Retinal pigment epithelial cell (primary cell): Measurements from ENCODE around the gene PBX1.

Experiments used
- DNase-seq: peaks from one replicate; pipeline ENCODE4 v3.0.0-alpha.2; 2010; ENCODE audit warnings: low read depth
- H3K4me3 ChIP-seq: 2 replicates; pipeline ENCODE4 v1.5.1; 2011; ENCODE audit warnings: mild to moderate bottlenecking, low read length, control low read depth, moderate library complexity
- TF ChIP-seq, protein P1 (sequence below): conservative IDR thresholded peaks from 2 replicates; pipeline ENCODE4 v1.5.1; 2011; ENCODE audit warnings: low read depth, low read length, control low read depth, inconsistent platforms

Gene PBX1

DNA sequence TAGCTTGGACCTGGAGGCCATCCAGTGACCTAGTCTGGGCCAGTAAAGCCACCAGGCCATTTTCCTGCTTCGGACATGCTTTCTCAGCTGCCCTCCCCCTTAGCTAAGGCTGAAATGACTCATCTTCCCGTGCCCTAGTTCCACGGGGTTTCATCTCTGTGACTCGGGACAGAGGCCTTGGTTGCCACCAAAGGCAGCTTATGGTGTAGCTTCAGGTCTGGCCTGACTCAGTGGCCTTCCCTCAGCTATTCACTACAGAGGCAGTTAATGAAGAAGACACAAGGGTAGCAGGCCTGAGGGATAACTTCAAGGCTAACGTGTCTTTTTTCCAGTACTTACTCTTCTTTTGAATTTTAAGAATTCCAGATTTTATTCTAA, 82.4 kb downstream of the PBX1 start:
- DNase-seq = no peak
- TF ChIP-seq, protein P1, sequence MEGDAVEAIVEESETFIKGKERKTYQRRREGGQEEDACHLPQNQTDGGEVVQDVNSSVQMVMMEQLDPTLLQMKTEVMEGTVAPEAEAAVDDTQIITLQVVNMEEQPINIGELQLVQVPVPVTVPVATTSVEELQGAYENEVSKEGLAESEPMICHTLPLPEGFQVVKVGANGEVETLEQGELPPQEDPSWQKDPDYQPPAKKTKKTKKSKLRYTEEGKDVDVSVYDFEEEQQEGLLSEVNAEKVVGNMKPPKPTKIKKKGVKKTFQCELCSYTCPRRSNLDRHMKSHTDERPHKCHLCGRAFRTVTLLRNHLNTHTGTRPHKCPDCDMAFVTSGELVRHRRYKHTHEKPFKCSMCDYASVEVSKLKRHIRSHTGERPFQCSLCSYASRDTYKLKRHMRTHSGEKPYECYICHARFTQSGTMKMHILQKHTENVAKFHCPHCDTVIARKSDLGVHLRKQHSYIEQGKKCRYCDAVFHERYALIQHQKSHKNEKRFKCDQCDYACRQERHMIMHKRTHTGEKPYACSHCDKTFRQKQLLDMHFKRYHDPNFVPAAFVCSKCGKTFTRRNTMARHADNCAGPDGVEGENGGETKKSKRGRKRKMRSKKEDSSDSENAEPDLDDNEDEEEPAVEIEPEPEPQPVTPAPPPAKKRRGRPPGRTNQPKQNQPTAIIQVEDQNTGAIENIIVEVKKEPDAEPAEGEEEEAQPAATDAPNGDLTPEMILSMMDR = no peak
- H3K4me3 ChIP-seq = no peak overlapping the region

DNA sequence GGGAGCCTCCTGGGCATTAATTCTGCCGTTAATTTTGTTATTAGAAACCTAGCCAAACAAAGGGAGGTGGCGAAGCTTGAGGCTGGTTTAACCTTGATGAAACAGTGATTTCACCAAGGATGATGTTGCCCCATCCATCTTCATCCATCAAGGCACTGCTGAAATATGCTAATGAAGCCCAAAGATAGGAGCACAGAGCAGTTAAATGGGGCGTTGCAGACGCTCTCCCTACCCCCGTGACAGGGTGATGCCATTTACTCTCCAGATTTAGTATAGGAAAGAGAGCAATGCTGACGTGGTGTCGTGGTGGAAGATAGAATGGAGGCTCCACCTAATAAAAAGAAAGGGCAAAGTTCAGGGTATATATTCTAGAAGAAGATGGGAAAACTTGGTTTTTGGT, 84.0 kb downstream of the PBX1 start:
- no peak overlapping the region for H3K4me3 ChIP-seq
- TF ChIP-seq, protein P1 = no peak
- no peak for DNase-seq

DNA sequence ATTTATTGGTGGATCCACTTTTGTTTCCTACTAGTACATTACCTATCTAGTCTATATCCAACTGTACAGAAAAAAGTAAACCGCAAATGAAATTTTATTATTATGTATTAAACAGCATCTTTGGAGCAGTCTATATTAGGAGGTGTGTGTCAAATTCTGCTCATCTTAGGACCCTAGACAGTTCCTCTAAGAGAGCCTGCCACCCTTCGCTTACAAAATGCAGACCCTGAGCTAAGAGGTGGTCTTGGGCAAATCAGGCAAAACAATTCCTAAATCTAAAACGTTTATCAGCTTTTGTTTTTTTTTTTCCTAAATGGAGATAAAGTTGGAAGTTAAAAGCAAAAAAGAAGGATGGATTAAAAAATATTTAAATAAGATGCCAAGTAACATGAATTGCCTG, 85.3 kb downstream of the PBX1 start:
- H3K4me3 ChIP-seq = no peak overlapping the region
- DNase-seq = no peak
- TF ChIP-seq, protein P1 = no peak

DNA sequence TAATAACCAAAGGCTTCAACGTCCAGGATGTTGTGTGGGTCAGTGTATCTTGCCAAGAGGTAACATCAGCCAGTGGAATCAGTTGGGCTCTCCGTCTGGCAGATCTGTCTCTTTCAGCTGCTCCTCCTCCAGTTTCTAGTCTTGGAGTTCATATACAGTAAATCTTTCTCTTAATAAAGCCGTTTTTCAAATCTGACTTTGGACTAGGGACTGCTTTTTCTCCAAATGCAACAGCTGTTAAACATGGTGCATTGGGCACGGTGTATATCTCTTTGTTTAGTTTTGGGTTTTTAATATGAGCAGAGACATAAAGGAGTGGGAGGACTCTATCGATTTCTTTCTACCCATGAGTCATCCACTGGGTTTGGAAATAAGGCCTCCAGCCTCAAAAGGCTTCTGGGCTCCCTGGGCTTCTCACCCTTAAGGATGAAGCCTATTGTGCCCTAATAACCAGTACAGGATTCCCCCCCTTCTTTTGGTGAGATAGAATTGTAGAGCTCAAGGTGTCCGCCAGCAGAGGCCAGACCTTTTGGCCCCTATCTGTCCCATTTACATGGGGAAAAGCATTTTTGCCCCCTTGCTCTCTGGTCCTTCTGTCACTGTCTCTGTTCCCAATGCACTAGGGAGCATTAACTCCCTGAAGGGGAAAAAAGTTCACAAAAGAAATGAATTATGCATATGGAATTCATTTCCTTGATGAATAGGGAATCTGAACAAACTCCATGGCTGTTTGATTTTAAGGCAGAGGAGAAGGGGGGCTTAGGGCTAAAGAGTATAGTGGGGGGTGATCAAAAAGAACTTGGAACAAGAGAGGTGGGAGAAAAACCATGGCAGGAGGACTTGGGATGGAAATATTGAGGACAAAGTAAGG, 86.0 kb downstream of the PBX1 start:
- TF ChIP-seq, protein P1 = no peak
- H3K4me3 ChIP-seq = no peak overlapping the region
- DNase-seq = no peak

DNA sequence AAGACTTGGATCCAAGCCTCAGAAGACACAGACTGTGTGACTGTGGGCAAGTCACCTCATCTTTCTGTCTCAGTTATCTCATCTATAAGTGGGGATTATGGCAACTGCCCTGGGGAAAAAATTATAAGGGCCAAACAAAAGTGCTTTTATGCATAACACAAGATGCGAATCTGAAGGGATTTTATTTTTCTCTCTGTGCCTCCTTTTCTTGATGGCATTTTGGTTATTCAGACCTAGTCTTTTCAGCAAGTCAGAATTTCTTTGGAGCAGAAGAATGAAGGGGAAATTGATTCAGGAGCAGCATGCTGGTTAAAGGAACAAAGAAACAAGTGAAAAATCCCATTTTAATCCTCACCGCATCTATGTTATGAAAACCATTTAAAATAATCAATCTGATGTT, 86.9 kb downstream of the PBX1 start:
- TF ChIP-seq, protein P1 = no peak
- H3K4me3 ChIP-seq = no peak overlapping the region
- DNase-seq = no peak

DNA sequence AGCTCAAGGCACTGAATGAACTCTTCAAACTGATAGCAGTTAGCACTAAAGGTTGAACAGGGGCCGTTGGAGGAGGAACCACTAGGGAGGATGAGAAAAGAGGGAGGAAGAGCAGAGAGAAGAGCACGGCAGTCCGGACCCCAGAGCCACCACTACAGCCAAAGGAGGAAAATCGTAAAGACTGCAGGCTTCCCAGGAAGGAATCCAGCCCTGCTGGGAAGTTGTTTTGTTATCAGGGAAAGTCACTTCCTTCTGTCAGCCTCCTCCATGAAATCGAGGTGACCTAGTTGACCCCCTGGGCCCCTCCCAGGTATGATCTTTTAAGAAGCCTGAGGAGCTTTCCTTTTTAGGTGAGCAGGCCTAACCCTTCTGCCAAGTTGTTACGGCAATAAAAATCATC, 88.2 kb downstream of the PBX1 start:
- TF ChIP-seq, protein P1 = no peak
- no peak overlapping the region for H3K4me3 ChIP-seq
- no peak for DNase-seq

DNA sequence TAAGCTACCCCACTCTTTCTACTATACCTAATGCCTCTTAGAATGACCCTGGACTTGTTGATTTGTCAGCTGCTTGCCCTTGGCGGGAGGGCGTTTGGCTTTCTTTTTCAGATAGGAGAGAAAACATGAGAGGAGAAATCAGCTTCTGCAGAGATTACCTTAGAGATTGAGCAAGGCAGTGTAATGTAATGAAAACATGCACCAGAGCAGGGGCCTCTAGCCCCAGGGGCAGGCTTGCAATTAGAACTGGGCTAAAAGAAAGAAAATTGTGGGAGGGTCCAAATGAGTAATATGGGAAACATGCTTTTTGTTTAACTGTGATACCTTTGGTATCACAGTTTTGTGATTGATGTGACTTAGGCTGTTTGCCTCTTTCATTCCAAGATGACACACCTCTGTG, 89.7 kb downstream of the PBX1 start:
- H3K4me3 ChIP-seq = no peak overlapping the region
- TF ChIP-seq, protein P1 = no peak
- no peak for DNase-seq
